Measurements from ENCODE around the gene SLC25A30.

The SLC25A30 gene, protein sequence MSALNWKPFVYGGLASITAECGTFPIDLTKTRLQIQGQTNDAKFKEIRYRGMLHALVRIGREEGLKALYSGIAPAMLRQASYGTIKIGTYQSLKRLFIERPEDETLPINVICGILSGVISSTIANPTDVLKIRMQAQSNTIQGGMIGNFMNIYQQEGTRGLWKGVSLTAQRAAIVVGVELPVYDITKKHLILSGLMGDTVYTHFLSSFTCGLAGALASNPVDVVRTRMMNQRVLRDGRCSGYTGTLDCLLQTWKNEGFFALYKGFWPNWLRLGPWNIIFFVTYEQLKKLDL

GRCh38 chr13:45417790-45418534 is at the start of gene SLC25A30:
Gene SLC25A30 (minus strand): TSS chr13:45418373. CDS start chr13:45411425, 6,948 bp downstream.
- peak; percentile 95 for DNase-seq

DNA sequence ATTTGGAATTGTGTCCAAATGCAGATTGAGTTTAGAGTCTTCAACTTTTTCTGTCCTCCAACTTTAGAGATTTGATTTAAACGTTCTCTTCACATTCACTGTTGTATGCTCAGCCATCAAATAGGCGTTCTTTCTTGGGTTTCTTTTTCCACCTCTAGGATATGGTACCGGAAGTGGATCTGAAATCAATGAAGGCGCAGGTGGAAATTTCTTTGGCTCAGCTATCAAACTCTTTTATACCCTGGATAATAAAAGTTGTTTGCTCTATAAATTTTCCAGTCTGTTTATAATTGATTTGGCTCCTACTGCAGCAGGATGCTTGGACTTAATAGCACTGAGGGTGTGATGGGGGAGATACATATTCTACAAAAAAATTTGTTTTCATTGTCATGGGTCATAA is 48.2 kb upstream of the SLC25A30 start:
- no peak for DNase-seq

DNA sequence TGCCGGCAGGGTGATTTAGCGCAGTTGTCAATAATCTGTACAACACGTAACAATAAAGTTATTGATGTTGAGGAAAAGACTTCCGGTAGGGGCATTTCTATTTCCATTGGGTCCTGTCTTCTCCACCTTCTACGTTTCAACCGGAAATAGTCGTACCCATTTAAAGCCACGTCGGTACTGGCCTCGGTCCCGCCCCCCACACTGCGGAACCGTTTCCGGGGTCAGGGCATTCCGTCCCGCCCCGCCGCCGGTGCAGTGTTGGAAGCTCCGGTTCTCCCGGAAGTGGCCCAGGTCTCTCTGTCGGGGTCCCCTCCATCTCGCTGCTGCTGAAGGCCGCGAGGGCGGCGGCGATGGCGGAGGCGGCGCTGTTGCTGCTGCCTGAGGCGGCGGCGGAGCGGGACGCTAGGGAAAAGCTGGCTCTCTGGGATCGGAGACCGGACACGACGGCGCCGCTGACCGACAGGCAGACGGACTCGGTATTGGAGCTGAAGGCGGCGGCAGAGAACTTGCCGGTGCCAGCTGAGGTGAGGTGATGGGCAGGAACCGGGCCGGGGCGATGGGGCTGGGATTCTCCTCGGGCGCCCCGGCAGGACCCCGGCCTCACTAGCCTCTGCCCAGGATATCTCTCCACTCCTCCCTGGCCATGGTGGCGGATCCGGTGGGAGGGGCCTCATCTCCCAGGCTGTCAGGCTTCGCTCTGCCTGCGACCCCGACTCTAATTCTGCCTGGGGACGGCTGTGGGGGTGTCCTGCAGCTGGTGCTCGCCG is 46.7 kb upstream of the SLC25A30 start, which contains the start of gene COG3:
Gene COG3 (plus strand): TSS at position 253 of the 767 bp plus-strand sequence. CDS start 98 bp downstream, at position 351.
- peak; percentile 97 for DNase-seq

- DNase-seq: no peak
Observed at GRCh38 chr13:45464141-45464686, 46.0 kb upstream of the SLC25A30 start.

GRCh38 chr13:45456196-45456972 is 38.2 kb upstream of the SLC25A30 start:
- DNase-seq: no peak

- DNase-seq: no peak
Observed at GRCh38 chr13:45454204-45454603, 36.0 kb upstream of the SLC25A30 start.

DNA sequence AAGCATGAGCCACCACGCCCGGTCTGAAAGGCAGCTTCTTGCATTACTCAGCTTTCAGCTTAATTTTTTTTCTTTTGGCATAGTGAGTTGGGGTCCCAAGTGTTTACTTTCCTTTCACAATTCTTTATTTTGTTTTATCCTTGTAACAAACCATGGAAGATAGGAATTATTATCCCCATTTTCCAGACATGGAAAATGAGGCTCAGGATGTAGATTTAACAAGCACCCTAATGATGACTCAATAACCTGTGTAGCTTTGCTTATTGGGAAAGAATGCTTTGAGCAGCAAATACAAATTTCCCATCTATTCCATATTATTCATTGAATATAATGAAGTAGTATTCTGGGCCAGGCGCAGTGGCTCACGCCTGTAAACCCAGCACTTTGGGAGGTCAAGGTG is 33.1 kb upstream of the SLC25A30 start:
- DNase-seq: no peak

DNA sequence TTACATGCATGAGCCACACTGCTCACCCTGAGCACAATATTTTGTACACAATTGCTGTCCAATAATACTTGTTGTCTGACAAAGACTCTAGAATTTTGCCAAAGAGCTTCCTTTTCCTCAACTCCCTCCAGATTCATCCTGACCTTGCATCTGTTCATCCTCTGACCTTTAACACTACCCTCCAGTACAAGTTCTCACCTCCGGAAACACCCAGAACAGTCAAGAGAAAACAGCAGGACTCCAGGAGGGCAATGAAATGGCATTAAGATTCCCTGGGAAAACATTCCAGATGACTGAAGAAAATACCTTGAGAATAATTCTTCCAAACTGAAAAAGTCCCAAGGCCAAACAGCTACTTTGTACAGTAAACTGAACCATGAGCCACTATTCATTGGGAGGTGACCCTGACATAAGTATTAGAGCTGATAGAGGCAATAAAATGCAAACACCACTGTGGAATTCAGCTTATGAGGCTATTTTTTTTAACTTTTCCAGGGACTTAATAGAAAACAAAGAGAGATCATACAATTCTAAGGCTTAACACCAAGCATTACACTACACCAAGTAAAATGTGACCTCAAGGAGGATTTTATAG is 30.9 kb upstream of the SLC25A30 start:
- DNase-seq: no peak

DNA sequence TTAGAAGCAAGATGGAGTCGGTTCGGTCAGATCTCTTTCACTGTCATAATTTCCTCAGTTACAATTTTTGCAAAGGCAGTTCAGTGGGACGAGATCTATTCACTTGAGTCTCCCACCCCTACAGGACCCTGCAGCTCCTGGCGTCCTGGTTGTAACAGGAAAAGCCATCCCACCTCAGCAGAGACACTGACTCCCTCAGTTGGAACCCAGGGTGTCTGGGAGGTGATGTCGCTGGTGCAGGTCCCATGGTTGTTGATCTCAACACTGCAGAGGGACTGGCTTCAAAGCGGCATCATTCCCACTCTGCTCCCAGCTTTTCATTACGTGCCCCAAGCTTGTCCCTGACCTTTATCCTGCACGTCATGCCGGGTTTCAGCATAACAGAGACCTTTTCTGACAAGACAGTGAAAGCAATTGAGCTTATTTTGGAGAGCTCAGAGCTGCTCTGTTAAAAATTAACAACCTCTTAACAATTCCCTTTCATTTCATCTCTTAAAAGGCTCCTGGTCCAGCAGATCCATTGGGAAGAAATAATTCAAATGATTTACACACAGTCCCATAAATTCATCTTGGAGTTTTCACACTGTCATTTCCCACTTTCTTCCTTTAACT is 29.0 kb upstream of the SLC25A30 start:
- no peak for DNase-seq

- DNase-seq: no peak
Observed at GRCh38 chr13:45446181-45446580, 28.0 kb upstream of the SLC25A30 start.

- DNase-seq: no peak
Observed at GRCh38 chr13:45445053-45445452, 26.9 kb upstream of the SLC25A30 start.

DNA sequence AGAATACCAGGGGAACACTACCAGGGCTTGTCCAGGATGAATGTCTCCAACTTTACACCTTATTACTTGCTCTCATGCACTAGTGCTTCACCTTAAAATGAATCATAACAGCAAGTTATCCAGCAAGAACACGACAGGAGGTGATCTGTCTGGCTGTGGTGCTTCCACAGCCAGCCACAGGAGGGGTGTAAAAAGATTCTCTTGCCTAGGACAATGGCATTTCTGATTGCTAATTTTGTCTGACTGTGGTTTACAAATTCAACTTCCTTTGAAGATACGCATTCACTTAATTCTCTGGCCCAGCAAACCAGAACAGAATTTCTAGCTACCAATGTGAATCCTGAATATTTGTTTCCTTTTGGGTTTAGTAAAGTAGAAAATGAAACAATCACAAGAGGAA is 23.5 kb upstream of the SLC25A30 start:
- no peak for DNase-seq

DNA sequence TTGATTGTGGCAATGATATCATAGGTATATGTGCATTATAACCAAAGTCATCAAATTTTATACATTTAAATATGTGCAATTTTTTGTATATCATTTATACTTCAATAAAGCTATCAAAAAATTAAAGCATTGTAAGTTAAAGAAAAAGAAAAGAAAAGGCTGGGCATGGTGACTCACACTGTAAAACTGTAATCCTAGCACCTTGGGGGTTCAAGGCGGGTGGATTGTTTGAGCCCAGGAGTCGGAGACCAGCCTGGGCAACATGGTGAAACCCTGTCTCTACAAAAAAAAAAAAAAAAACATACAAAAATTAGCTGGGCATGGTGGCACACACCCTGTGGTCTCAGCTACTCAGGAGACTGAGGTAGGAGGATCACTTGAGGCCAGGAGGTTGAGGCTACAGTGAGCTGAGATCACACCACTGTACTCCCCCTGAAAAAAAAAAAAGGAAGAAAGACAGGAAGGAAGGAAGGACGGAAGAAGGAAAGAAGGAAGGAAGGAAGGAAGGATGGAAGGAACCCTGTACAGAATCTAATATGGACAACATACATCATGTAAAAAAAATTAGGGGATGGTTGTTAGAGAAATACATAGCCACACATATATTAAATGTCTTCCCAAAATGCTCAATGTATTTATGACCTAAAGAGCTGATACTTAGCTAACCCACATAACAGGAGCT is 21.7 kb upstream of the SLC25A30 start:
- no peak for DNase-seq

DNA sequence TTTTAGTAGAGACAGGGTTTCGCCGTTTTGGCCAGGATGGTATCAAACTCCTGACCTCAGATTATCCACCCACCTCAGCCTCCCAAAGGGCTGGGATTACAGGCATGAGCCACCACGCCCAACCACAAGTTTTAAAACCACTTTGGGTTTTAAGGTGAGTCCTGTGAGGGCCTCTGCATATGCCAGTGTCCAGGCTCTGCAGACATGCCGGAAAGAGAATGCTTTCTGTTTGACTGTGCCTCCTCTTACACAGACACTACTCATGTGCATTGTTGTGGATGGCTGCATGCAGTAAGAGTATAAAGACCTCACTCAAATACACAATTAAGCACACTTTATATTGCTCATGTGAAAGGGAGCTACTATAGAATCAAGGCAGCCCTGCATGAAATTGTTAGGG is 20.8 kb upstream of the SLC25A30 start:
- DNase-seq: no peak

- no peak for DNase-seq
Observed at GRCh38 chr13:45437947-45438346, 19.8 kb upstream of the SLC25A30 start.

DNA sequence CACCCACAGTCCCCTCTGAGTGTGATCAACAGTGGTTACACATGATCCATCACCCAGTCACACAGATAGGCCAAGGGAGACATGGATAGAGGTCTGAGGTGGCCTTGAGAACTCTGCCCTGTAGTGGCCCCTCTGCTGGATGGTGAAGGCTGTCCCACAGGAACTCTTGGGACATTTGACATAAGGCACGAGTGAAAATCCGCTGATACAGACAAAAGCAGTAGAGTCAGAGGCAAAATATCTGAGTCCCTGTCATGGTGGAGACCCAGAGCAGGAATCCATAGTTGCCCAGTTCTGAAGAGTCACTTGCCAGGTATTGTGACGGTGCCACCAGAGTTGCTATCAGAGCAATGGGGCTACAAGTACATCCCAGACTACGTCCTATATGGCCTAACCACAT is 18.8 kb upstream of the SLC25A30 start:
- DNase-seq: no peak

DNA sequence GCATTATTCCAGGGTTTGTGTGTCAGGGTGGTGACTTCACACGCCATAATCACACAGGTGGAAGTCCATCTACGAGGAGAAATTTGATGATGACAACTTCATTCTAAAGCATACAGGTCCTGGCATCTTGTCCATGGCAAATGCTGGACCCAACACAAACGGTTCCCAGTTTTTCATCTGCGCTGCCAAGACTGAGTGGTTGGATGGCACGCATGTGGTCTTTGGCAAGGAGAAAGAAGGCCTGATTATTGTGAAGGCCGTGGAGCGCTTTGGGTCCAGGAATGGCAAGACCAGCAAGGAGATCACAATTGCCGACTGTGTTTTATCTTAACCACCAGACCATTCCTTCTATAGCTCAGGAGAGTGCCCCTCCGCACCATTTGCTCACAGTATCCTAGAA is 18.2 kb upstream of the SLC25A30 start:
- no peak for DNase-seq

- no peak for DNase-seq
Observed at GRCh38 chr13:45434556-45435371, 16.6 kb upstream of the SLC25A30 start.

- DNase-seq: no peak
Observed at GRCh38 chr13:45433381-45433790, 15.2 kb upstream of the SLC25A30 start.
